Esophagus squamous epithelium (tissue), 4 donors: ENCODE measurements around the gene CD83.

Experiments
- CTCF ChIP-seq, 6 experiments: fragments of 450-650 bp in 4 of 6; fragments of 200-600 bp in 2 of 6; sonication (generic) in 2 of 6; IDR thresholded peaks; one replicate each; pipeline ENCODE4 v1.5.1; 2016 to 2019; ENCODE audit warnings: antibody characterized with exemption in 6 of 6, mild to moderate bottlenecking in 4 of 6, moderate library complexity in 4 of 6
- POLR2A ChIP-seq, 4 donors: fragments of 450-650 bp; IDR thresholded peaks; one replicate each; pipeline ENCODE4 v1.6.1; 2017; ENCODE audit warnings: antibody characterized with exemption in 4 of 4, mild to moderate bottlenecking in 4 of 4, moderate library complexity in 3 of 4

DNA sequence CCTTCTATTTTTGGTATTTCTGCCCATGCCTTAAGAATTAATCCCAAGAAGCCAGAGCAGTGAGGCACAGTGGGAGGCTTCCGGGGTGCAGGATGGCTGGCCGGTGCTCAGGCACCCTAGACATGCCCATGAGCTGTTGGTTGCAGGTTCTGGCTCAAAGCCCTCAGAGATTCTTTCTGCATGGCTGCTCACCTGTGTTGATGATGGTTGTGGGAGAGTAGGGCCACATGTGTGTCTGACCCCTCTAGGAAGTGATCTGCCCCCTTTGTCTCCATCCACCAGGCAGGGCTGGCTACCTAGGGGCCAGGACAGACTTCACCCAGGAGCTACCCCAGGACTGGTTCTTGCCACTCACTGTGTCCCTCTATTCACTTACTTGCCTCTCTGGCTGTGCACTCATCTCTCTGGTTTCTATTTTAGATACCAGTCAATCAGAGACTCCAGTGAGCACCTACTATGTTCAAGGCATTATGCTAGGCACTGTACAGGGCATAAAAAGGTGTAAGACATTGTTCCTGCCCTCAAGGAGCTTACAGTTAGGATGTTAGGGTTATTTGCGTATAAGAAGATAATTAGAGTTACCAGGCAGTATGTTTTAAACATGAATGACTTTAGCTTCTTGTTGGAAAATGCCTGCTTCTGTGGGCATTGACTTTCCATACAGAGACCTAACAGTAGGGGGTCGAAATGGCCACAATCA is 16.8 kb downstream of the CD83 start:
- TF ChIP-seq POLR2A (IDR thresholded peaks at IDR 0.05) (no peak), CTCF (IDR thresholded peaks at IDR 0.05) (no peak)
